Chondrocyte (in vitro differentiated cells): ENCODE measurements around the gene ARID4B. TPM values are rescaled to one million over a fixed set of nuclear protein-coding genes. Genes with fewer than 3 reads are reported as not detected.
"Not testable (repeated sequence)": the region's sequence is repeated elsewhere in the genome, so short reads cannot be mapped to it uniquely, and the experiment has no call there.

Source experiments
- DNase-seq: peaks from one replicate; pipeline ENCODE4 v3.0.0; 2021; ENCODE audit warnings: mixed read lengths, low spot score
- H3K27ac Mint-ChIP-seq: one replicate; pipeline ENCODE4 v1.8.0; 2021; ENCODE audit warnings: mild to moderate bottlenecking, moderate library complexity, mixed read lengths; ENCODE audit not compliant: unreplicated experiment
- H3K27me3 Mint-ChIP-seq: 2 replicates; pipeline ENCODE4 v1.8.0; 2021; ENCODE audit warnings: low read depth, mixed read lengths
- H3K36me3 Mint-ChIP-seq: 2 replicates; pipeline ENCODE4 v1.8.0; 2021; ENCODE audit warnings: low read depth, mixed read lengths
- H3K4me1 Mint-ChIP-seq: 2 replicates; pipeline ENCODE4 v1.8.0; 2021; ENCODE audit warnings: low read depth, mild to moderate bottlenecking, mixed read lengths
- H3K4me3 Mint-ChIP-seq: one replicate; pipeline ENCODE4 v1.8.0; 2021; ENCODE audit warnings: mild to moderate bottlenecking, moderate library complexity, mixed read lengths; ENCODE audit not compliant: unreplicated experiment
- H3K9me3 Mint-ChIP-seq: 2 replicates; pipeline ENCODE4 v1.8.0; 2021; ENCODE audit warnings: low read depth, mixed read lengths
- CTCF ChIP-seq: fragments of 200-600 bp; sonication (generic); IDR thresholded peaks from 2 replicates; pipeline ENCODE4 v1.5.0; 2021; ENCODE audit warnings: antibody characterized with exemption, mild to moderate bottlenecking, moderate library complexity
- total RNA-seq: library from RNA; stranded (reverse); gene quantifications from 3 replicates; pipeline ENCODE4 v1.2.1, GENCODE V29; 2021

The ARID4B gene
- total RNA-seq, 1 donor from 2014 or later: 26.5 TPM

DNA sequence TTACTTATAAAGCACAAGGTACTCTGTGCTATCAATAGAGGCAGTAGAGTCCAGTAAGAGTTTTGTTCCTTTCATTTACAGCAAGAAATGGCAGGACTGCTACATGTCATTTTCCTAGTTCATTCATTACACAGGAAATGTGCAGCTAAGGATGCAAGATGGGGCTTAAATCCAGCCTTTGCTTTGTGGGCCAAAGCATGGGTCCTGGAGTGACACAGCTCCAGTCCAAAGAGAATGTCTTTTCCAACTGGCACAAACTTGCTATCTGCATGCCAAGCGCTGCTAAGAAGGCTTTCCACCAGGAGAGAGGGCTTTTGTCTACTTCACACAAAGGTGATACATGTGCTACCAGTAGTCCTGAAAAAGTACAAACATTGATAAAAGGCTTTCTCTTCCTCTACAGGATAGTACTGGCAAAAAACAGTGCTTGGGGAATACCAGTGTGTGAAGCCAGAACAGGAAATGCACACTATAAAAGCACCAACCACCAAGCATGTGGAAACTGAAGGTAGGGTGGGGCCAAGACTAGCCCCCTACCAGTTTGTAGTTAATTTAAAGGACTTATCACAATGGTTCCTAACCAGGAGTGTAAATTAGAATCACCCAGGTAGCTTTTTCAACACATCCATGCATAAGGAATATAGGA lies 68.7 kb downstream of the ARID4B start:
- no peak for TF ChIP-seq CTCF
- Mint-ChIP-seq H3K4me3 (no peak overlapping the region), H3K36me3 (no peaks in the 10 kb centered on the region), H3K4me1 (peaks cover 11% of the 10 kb centered on the region), H3K27ac (no peak overlapping the region), H3K9me3 (no peaks in the 10 kb centered on the region), H3K27me3 (no peaks in the 10 kb centered on the region)
- DNase-seq: no peak

- not testable (repeated sequence) for DNase-seq, H3K36me3 Mint-ChIP-seq, H3K27ac Mint-ChIP-seq, H3K27me3 Mint-ChIP-seq, H3K9me3 Mint-ChIP-seq, H3K4me3 Mint-ChIP-seq
- peaks cover 10% of the 10 kb centered on the region for H3K4me1 Mint-ChIP-seq
Measured at GRCh38 chr1:235258068-235258467, 69.9 kb downstream of the ARID4B start.

DNA sequence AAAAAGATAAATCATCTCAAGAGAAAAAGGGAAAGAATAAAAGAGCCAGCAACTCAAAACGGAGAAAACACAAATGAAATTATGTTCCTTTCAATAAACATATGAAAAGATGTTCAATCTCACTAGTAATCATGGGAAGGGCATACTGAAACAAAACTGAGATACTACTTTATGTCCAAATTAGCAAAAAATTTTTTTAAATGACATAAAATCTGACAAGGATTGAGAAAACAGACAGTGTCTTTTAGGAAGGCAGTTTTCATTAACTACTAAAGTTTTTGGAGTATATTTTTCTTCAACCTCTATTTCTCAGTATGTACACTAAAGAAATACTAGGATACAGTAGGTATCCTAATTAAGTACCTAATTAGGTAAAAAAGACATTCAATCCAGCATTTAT lies 73.3 kb downstream of the ARID4B start:
- TF ChIP-seq CTCF: no peak
- H3K27ac Mint-ChIP-seq: peak overlapping the region; percentile 8
- no peaks in the 10 kb centered on the region for H3K27me3 Mint-ChIP-seq
- DNase-seq: no peak
- H3K9me3 Mint-ChIP-seq: no peaks in the 10 kb centered on the region
- peaks cover 8% of the 10 kb centered on the region for H3K4me1 Mint-ChIP-seq
- H3K36me3 Mint-ChIP-seq: no peaks in the 10 kb centered on the region
- H3K4me3 Mint-ChIP-seq: no peak overlapping the region

- peaks cover 12% of the 10 kb centered on the region for H3K4me1 Mint-ChIP-seq
- TF ChIP-seq CTCF: peak; percentile 93
Measured at GRCh38 chr1:235253219-235253962, 74.6 kb downstream of the ARID4B start.

DNA sequence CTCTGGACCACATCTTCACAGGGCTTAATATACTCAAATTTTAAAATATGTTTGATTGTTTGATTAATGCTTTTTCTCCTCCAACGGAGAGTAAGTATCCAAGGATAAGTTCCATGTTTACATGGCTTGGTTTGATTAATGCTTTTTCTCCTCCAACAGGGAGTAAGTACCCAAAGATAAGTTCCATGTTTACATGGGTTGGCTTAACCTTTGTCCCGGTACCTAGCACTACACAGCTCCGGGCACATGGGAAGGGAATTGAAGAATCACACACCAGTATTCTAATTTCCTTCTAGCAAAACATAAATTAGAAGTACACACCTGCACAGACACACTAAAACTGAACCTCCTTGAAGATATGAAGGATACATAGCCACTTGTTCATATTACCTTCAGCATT lies 77.5 kb downstream of the ARID4B start:
- Mint-ChIP-seq H3K27me3 (no peaks in the 10 kb centered on the region), H3K27ac (no peak overlapping the region), H3K4me3 (no peak overlapping the region), H3K9me3 (no peaks in the 10 kb centered on the region), H3K4me1 (peaks cover 16% of the 10 kb centered on the region), H3K36me3 (no peaks in the 10 kb centered on the region)
- TF ChIP-seq CTCF: no peak
- DNase-seq: no peak

More at GRCh38 chr1:235253219-235253962, 74.6 kb downstream of the ARID4B start:
- Mint-ChIP-seq H3K36me3 (no peaks in the 10 kb centered on the region), H3K27me3 (no peaks in the 10 kb centered on the region), H3K27ac (no peak overlapping the region), H3K4me3 (no peak overlapping the region), H3K9me3 (no peaks in the 10 kb centered on the region)
- no peak for DNase-seq
